K562 (cell line): ENCODE measurements around the gene PPIA. TPM values are rescaled to one million over a fixed set of nuclear protein-coding genes. Genes with fewer than 3 reads are reported as not detected.

Source experiments
- CHD7 ChIP-seq: fragments of 200-600 bp; sonication (generic); IDR thresholded peaks from one replicate; pipeline ENCODE4 v1.6.1; 2012; ENCODE audit warnings: mild to moderate bottlenecking, low read depth, low read length, inconsistent platforms
- DEAF1 ChIP-seq: fragments of 450-650 bp; formaldehyde crosslinking; IDR thresholded peaks from 2 replicates; pipeline ENCODE4 v1.4.0; 2020; ENCODE audit warnings: mild to moderate bottlenecking, moderate library complexity
- DIDO1 ChIP-seq: fragments of 450-650 bp; IDR thresholded peaks from 2 replicates; pipeline ENCODE4 v1.6.1; 2016; ENCODE audit warnings: low read depth, missing biosample characterization, missing genetic modification characterization
- HNRNPL ChIP-seq: fragments of 200-400 bp; formaldehyde crosslinking; IDR thresholded peaks from 2 replicates; pipeline ENCODE4 v1.6.1; 2017; ENCODE audit warnings: low read depth, mild to moderate bottlenecking, low read length
- KAT8 ChIP-seq: fragments of 450-650 bp; IDR thresholded peaks from 2 replicates; pipeline ENCODE4 v1.6.1; 2016; ENCODE audit warnings: low read depth, mild to moderate bottlenecking
- NONO ChIP-seq, 2 experiments: fragments of 200-400 bp in 1 of 2; fragments of 450-650 bp in 1 of 2; formaldehyde crosslinking in 1 of 2; IDR thresholded peaks; 2 replicates each; pipeline ENCODE4 v1.6.1; 2017; ENCODE audit warnings: low read depth in 2 of 2, mild to moderate bottlenecking in 2 of 2, moderate library complexity in 2 of 2, low read length in 1 of 2
- PHF8 ChIP-seq: fragments of 200-600 bp; sonication (generic); IDR thresholded peaks from 2 replicates; pipeline ENCODE4 v1.6.1; 2012; ENCODE audit warnings: mixed run types, mild to moderate bottlenecking, inconsistent platforms, low read length, moderate library complexity, borderline replicate concordance
- TAF1 ChIP-seq: IDR thresholded peaks from 2 replicates; pipeline ENCODE4 v1.6.1; 2011; ENCODE audit warnings: mild to moderate bottlenecking, low read length, moderate library complexity; ENCODE audit not compliant: insufficient read depth, control insufficient read depth, severe bottlenecking; ENCODE audit errors: extremely low read depth
- TRIM24 ChIP-seq, 2 experiments: fragments of 450-650 bp; IDR thresholded peaks; 2 replicates each; pipeline ENCODE4 v1.6.1; 2016
- U2AF2 ChIP-seq: fragments of 200-400 bp; formaldehyde crosslinking; optimal IDR thresholded peaks from 2 replicates; pipeline ENCODE3; 2017; ENCODE audit warnings: low read depth, mild to moderate bottlenecking, low read length
- ZNF655 ChIP-seq: fragments of 250-450 bp; sonication (Bioruptor Pico); IDR thresholded peaks from 2 replicates; pipeline ENCODE4 v1.5.0; 2021
- polyA plus RNA-seq, 8 experiments: library from polyadenylated mRNA; depleted of rRNA in 4 of 8; stranded (reverse) in 5 of 8; unstranded in 3 of 8; fragments of >200 nt; fragmentation: Nextera tagmentation in 2 of 8; fragmentation: Illumina TruSeq in 1 of 8; extraction: Ambion mirVana in 2 of 8; extraction: Trizol in 1 of 8; gene quantifications; 2 replicates each; pipeline versions ENCODE4 v1.2.1 to v1.2.3, GENCODE V29; 2011 to 2014; ENCODE audit warnings: inconsistent platforms in 1 of 8, missing spikeins in 1 of 8
- total RNA-seq, 7 experiments: library from RNA; depleted of rRNA in 6 of 7; stranded (reverse); fragments of >200 nt in 6 of 7; fragmentation: Illumina TruSeq in 2 of 7; extraction: Trizol in 2 of 7; gene quantifications; 2 replicates each; pipeline versions ENCODE4 v1.2.1 to v1.2.3, GENCODE V29; 2011 to 2021; ENCODE audit warnings: low replicate concordance in 1 of 7

PPIA gene
- total and polyA plus RNA-seq, 9 of the 15 experiments (the other 6 are each of a cell fraction or from before 2014, with no cell fraction given), result 2,583 to 7,504 (median 3,973) TPM

GRCh38 chr7:44796034-44796503 is 412 bp upstream of the PPIA start (continued):
- no peak for TF ChIP-seq CHD7
- no peak for TF ChIP-seq U2AF2
- TF ChIP-seq PHF8, result peak; percentile 86; the same call in 1 of the 2 replicates
- TF ChIP-seq TRIM24 (IDR thresholded peaks at IDR 0.05), result 0 out of 4 replicates have a peak, but pooled peaks of 1 of the 2 experiments have one; percentile 34
- TF ChIP-seq DEAF1 (CRISPR knock-in tag), result no peak
- TF ChIP-seq DIDO1, result no peak
- TF ChIP-seq KAT8, result no peak
- no peak for TF ChIP-seq ZNF655 (CRISPR knock-in tag)
- no peak for TF ChIP-seq TAF1
- TF ChIP-seq NONO (IDR thresholded peaks at IDR 0.05; ENCODE audit: low read depth in 2 of 2, low read length in 1 of 2), result 0 out of 4 replicates have a peak, but pooled peaks of 1 of the 2 experiments have one; percentile 44
- TF ChIP-seq HNRNPL, result peak; percentile 34; the same call in 1 of the 2 replicates
